ENCODE data around the gene PARD3.
A peak's percentile ranks its signal among the peaks of the same experiment; 100 is the strongest.

Gene PARD3

DNA sequence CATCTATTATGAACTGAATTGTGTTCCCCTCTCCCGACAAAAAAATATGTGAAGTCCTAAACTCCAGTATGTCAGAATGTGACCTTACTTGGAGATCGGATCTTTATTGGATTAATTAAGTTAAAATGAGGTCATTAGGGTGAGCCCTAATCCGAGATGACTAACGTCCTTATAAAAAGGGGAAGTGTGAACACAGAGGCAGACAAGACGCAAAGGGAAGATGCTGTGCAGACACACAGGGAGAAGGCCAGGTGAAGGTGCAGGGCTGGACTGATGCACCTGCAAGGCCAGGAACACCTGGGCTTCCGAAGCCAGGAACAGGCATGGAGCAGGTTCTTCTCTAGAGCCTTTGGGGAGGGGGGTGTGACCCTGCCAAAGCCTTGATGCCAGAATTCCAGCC lies 187.8 kb downstream of the PARD3 start:
- no peak for DNase-seq (ENCODE audit: low read depth, low spot score)
- TF ChIP-seq, protein P1, sequence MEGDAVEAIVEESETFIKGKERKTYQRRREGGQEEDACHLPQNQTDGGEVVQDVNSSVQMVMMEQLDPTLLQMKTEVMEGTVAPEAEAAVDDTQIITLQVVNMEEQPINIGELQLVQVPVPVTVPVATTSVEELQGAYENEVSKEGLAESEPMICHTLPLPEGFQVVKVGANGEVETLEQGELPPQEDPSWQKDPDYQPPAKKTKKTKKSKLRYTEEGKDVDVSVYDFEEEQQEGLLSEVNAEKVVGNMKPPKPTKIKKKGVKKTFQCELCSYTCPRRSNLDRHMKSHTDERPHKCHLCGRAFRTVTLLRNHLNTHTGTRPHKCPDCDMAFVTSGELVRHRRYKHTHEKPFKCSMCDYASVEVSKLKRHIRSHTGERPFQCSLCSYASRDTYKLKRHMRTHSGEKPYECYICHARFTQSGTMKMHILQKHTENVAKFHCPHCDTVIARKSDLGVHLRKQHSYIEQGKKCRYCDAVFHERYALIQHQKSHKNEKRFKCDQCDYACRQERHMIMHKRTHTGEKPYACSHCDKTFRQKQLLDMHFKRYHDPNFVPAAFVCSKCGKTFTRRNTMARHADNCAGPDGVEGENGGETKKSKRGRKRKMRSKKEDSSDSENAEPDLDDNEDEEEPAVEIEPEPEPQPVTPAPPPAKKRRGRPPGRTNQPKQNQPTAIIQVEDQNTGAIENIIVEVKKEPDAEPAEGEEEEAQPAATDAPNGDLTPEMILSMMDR (IDR thresholded peaks at IDR 0.05; ENCODE audit: low read depth, low read length), result no peak
- no peak overlapping the region for H3K4me3 ChIP-seq (ENCODE audit: low read depth, low read length)
- in situ Hi-C loops (cut with HindIII; ENCODE audit: low sequenced_read_pairs), result no loop called here

DNA sequence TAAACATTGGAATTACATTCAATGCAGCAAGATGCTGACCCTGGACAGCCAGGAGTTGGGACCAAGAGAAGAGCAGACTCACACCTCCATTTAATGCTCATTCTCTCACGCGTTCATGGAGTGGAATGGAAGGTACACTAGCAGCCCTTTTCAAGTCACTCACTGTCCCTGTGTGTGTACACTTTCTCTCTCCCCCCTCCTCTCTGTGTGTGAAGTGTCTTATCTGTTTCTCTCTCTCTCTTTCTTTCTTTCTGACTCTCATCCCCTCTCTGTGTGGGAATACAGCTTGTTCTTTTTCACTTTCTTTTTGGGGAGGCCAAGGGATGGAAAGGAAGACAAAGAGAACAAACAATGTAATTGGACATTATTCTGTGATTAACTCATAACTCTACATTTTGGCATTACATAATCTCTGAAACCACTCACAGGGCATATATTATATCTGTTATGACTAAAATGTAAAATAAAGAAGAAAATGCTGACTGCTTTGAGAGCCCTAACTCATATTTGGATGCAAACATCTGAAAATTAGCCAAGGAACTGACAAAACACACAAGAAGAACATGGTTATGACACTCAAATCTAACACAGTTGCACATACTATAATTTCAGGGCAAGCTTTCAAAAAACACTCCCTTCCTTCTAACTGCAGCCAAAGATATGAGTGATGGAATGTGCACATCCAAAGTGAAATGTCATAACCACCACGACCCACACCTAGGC lies 188.8 kb downstream of the PARD3 start:
- no peak for DNase-seq (ENCODE audit: low read depth, low spot score)
- H3K4me3 ChIP-seq (ENCODE audit: low read depth, low read length), result no peak overlapping the region
- TF ChIP-seq, protein P1 (IDR thresholded peaks at IDR 0.05; ENCODE audit: low read depth, low read length), result no peak
- in situ Hi-C loops (cut with HindIII; ENCODE audit: low sequenced_read_pairs), result no loop called here

DNA sequence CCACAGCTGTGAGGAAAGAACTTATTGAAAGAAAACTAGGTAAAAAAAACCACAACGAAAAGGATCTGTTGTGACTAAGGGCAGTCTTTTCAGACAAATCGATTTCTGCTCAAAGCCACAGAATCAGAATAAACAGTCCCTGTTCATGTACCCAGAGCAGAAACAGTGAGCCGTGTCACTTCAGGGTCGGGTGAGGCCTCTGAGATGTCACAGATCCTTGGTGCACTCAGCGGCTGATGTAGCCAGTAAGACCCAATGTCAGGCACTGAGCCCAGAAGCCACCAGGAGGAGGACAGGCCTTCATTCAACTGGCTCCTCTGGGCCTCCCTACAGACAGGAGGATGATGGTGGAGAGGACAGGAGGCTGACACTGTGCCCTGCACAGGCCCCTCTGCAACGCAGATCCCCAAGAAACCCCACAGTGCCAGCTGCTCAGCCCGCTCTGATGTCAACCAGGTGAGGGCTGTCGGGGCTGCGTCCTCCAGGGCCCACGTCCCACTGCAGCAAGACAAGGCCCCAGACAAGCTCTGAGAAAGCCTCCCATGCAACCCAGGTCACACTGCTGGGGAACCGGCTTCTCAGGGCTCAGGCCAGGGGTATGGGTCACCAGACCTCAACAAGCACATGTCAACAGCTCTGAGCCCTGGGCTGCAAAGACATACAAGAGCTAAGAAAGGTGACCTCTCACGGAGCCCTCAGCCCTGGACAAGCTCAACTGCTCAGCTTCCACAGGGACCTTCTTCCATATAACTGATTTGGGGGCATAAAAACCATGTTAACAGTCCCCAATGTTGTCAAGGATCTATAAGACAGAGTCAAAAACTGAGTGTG lies 190.6 kb downstream of the PARD3 start:
- no peak overlapping the region for H3K4me3 ChIP-seq (ENCODE audit: low read depth, low read length)
- TF ChIP-seq, protein P1 (IDR thresholded peaks at IDR 0.05; ENCODE audit: low read depth, low read length), result no peak
- in situ Hi-C loops (cut with HindIII; ENCODE audit: low sequenced_read_pairs), result no loop called here
- DNase-seq (ENCODE audit: low read depth, low spot score), result no peak

GRCh38 chr10:34622945-34623344 lies 192.2 kb downstream of the PARD3 start:
- in situ Hi-C loops (cut with HindIII; ENCODE audit: low sequenced_read_pairs), result no loop called here
- DNase-seq (ENCODE audit: low read depth, low spot score), result no peak
- no peak overlapping the region for H3K4me3 ChIP-seq (ENCODE audit: low read depth, low read length)
- TF ChIP-seq, protein P1 (IDR thresholded peaks at IDR 0.05; ENCODE audit: low read depth, low read length), result no peak

GRCh38 chr10:34618611-34619010 lies 196.5 kb downstream of the PARD3 start:
- in situ Hi-C loops (cut with HindIII; ENCODE audit: low sequenced_read_pairs), result no loop called here
- H3K4me3 ChIP-seq (ENCODE audit: low read depth, low read length), result no peak overlapping the region
- TF ChIP-seq, protein P1 (IDR thresholded peaks at IDR 0.05; ENCODE audit: low read depth, low read length), result no peak
- DNase-seq (ENCODE audit: low read depth, low spot score), result no peak

DNA sequence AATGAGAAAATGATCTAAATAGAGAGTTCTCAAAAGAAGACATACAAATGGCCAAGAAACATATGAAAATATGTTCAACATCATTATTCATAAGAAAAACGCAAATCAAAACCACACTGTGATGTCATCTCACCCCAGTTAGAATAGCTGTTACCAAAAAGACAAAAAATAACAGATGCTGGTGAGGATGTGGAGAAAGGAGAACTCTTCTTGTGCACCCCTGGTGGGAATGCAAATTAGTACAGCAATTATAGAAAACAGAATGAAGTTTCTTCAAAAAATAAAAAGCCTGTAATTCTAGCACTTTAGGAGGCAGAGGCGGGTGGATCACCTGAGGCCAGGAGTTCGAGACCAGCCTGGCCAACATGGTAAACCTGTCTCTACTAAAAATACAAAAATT lies 199.3 kb downstream of the PARD3 start:
- in situ Hi-C loops (cut with HindIII; ENCODE audit: low sequenced_read_pairs), result no loop called here
- TF ChIP-seq, protein P1 (IDR thresholded peaks at IDR 0.05; ENCODE audit: low read depth, low read length), result no peak
- peak; percentile 18 for DNase-seq (ENCODE audit: low read depth, low spot score)
- no peak overlapping the region for H3K4me3 ChIP-seq (ENCODE audit: low read depth, low read length)
